Neuronal stem cell (in vitro differentiated cells): ENCODE measurements around the gene PDHA2.

Experiments
- DNase-seq: peaks from one replicate; pipeline ENCODE4 v3.0.0-alpha.2; 2013; ENCODE audit warnings: low spot score
- H2AFZ ChIP-seq: one replicate; pipeline ENCODE4 v1.6.1; 2013; ENCODE audit warnings: mild to moderate bottlenecking, low read length, inconsistent platforms
- H2AK5ac ChIP-seq: 2 replicates; pipeline ENCODE4 v1.6.1; 2013; ENCODE audit warnings: low read depth, mild to moderate bottlenecking, inconsistent platforms, low read length, moderate library complexity, mixed read lengths
- H2BK120ac ChIP-seq: 2 replicates; pipeline ENCODE4 v1.6.1; 2013; ENCODE audit warnings: low read depth, mild to moderate bottlenecking, inconsistent platforms, low read length, moderate library complexity, mixed read lengths
- H2BK12ac ChIP-seq: one replicate; pipeline ENCODE4 v1.6.1; 2013; ENCODE audit warnings: low read length, inconsistent platforms
- H2BK15ac ChIP-seq: 2 replicates; pipeline ENCODE4 v1.6.1; 2013; ENCODE audit warnings: mild to moderate bottlenecking, low read length, inconsistent platforms, mixed read lengths
- H2BK5ac ChIP-seq: one replicate; pipeline ENCODE4 v1.6.1; 2013; ENCODE audit warnings: inconsistent platforms, mild to moderate bottlenecking, low read length, moderate library complexity
- H3K14ac ChIP-seq: one replicate; pipeline ENCODE4 v1.6.1; 2013; ENCODE audit warnings: low read length, inconsistent platforms
- H3K18ac ChIP-seq: 2 replicates; pipeline ENCODE4 v1.6.1; 2013; ENCODE audit warnings: low read length, inconsistent platforms
- H3K23ac ChIP-seq: 2 replicates; pipeline ENCODE4 v1.6.1; 2013; ENCODE audit warnings: low read depth, mild to moderate bottlenecking, mixed read lengths, low read length, inconsistent platforms; ENCODE audit not compliant: poor library complexity
- H3K27ac ChIP-seq: replicated peaks from 3 replicates; pipeline ENCODE4 v1.5.1; 2013; ENCODE audit warnings: low read length, inconsistent platforms
- H3K27me3 ChIP-seq, 3 experiments: 2 replicates each; pipeline ENCODE4 v1.6.1; 2013; ENCODE audit warnings: low read length in 3 of 3, mild to moderate bottlenecking in 2 of 3, inconsistent platforms in 1 of 3, low read depth in 1 of 3, mixed read lengths in 1 of 3, moderate library complexity in 1 of 3; ENCODE audit not compliant: control insufficient read depth in 3 of 3, insufficient read depth in 3 of 3
- H3K36me3 ChIP-seq, 2 donors: replicated peaks in 1 of 2; 2 replicates each; pipeline ENCODE4 v1.6.1; 2013; ENCODE audit warnings: low read length in 2 of 2; ENCODE audit not compliant: control insufficient read depth in 2 of 2, insufficient read depth in 2 of 2
- H3K4ac ChIP-seq: 2 replicates; pipeline ENCODE4 v1.6.1; 2013; ENCODE audit warnings: inconsistent platforms, mild to moderate bottlenecking, low read length, moderate library complexity
- H3K4me1 ChIP-seq, 2 donors: 1 replicate in 1 of 2; 2 replicates in 1 of 2; pipeline ENCODE4 v1.6.1; 2013; ENCODE audit warnings: low read length in 2 of 2, low read depth in 1 of 2; ENCODE audit not compliant: control insufficient read depth in 2 of 2, insufficient read depth in 1 of 2
- H3K4me2 ChIP-seq: one replicate; pipeline ENCODE4 v1.6.1; 2013; ENCODE audit warnings: mild to moderate bottlenecking, low read length, inconsistent platforms; ENCODE audit not compliant: insufficient read depth, poor library complexity, severe bottlenecking
- H3K4me3 ChIP-seq, 2 donors: 2 replicates each; pipeline ENCODE4 v1.5.1; 2013; ENCODE audit warnings: low read length in 2 of 2, mild to moderate bottlenecking in 2 of 2, inconsistent platforms in 1 of 2, moderate library complexity in 1 of 2
- H3K79me1 ChIP-seq: one replicate; pipeline ENCODE4 v1.6.1; 2013; ENCODE audit warnings: low read depth, mild to moderate bottlenecking, inconsistent platforms, low read length, moderate library complexity
- H3K9ac ChIP-seq: one replicate; pipeline ENCODE4 v1.6.1; 2013; ENCODE audit warnings: mild to moderate bottlenecking, low read depth, low read length, inconsistent platforms; ENCODE audit not compliant: poor library complexity
- H3K9me3 ChIP-seq, 2 donors: replicated peaks in 1 of 2; 2 replicates each; pipeline versions ENCODE3 to v1.6.1; 2013; ENCODE audit warnings: low read length in 2 of 2, mild to moderate bottlenecking in 2 of 2, inconsistent platforms in 1 of 2, low read depth in 1 of 2, mixed read lengths in 1 of 2, moderate library complexity in 1 of 2; ENCODE audit not compliant: control insufficient read depth in 2 of 2, insufficient read depth in 1 of 2
- H4K8ac ChIP-seq: one replicate; pipeline ENCODE4 v1.6.1; 2013; ENCODE audit warnings: low read depth, mild to moderate bottlenecking, inconsistent platforms, low read length, moderate library complexity
- H4K91ac ChIP-seq: one replicate; pipeline ENCODE4 v1.6.1; 2013; ENCODE audit warnings: low read length, low read depth, mild to moderate bottlenecking, inconsistent platforms; ENCODE audit not compliant: poor library complexity
- WGBS, 2 donors: extraction: QIAGEN DNeasy Blood & Tissue Kit; methylation state at CpG; one replicate each; pipeline ENCODE4 v1.1.7; 2013; ENCODE audit warnings: missing lambda C conversion rate in 2 of 2, mixed read lengths in 1 of 2; ENCODE audit not compliant: insufficient read length in 2 of 2, insufficient replicate concordance in 1 of 2; ENCODE audit errors: extremely low coverage in 2 of 2; 5-methylcytosine and 5-hydroxymethylcytosine counted together

The PDHA2 gene

DNA sequence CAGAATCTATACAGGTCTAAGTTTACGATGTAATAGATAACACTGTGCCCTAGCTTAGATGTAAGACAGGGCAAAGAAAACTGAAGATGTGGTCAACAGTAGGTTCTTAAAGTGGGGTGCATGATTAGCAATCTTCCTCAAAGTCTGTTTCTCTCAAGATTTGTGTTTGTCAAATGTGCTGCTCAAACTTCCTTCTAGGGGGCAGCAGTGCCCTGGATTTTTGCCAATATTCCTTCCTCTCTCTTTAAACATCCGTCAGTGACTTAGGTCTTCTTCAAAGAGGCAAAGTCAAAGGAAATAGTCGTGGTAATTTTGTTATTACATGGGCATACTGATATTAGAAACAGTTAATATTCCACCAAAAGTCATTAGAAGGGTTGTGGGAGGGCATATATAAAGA is 4.2 kb upstream of the PDHA2 start:
- H3K18ac ChIP-seq, result no peak overlapping the region

DNA sequence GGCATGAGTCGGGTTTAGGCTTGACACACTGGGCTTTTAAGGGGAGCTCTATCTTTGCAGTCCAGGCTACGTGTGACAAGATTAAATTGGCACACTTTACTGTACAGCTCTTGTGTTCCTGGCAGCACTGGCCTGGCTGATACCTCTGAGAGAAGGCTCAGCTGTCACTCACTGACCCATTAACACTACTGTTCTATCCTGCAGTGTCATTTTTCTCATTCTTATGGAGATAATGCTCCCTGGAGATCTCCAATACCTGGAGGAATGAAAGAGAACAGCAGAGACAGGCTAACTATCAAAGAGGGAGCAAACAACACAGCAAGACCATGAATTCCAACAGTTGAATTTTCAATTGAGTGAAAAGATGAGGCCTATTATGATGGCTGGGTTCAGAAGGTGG is 1.7 kb upstream of the PDHA2 start:
- no peak overlapping the region for H4K8ac ChIP-seq
- no peaks in the 10 kb centered on the region for H3K79me1 ChIP-seq
- no peak overlapping the region for H3K4me2 ChIP-seq
- no peak overlapping the region for H2AK5ac ChIP-seq
- H3K27ac ChIP-seq, result no peak overlapping the region
- no peak overlapping the region for H2BK15ac ChIP-seq
- no peak overlapping the region for H2BK12ac ChIP-seq
- no peak overlapping the region for H2BK5ac ChIP-seq
- no peak overlapping the region for H3K23ac ChIP-seq
- no peak overlapping the region for H3K4ac ChIP-seq
- no peak overlapping the region for H3K18ac ChIP-seq
- H3K9me3 ChIP-seq, result peaks cover 0 to 3% of the 10 kb centered on the region in 2 donors
- H3K14ac ChIP-seq, result no peak overlapping the region
- H3K36me3 ChIP-seq, result no peaks in the 10 kb centered on the region
- no peak overlapping the region for H2AFZ ChIP-seq
- H3K4me1 ChIP-seq, result peaks cover 2 to 8% of the 10 kb centered on the region in 2 donors
- H3K27me3 ChIP-seq, result no peaks in the 10 kb centered on the region
- DNase-seq, result no peak
- no peak overlapping the region for H3K9ac ChIP-seq
- no peak overlapping the region for H3K4me3 ChIP-seq
- H4K91ac ChIP-seq, result no peak overlapping the region
- no CpG with 5 or more reads among the region's 2 CpGs for WGBS, 2 donors
- no peak overlapping the region for H2BK120ac ChIP-seq

More for the DNA sequence above, 4.2 kb upstream of the PDHA2 start:
- Histone ChIP-seq H3K79me1 (no peaks in the 10 kb centered on the region), H3K4me2 (no peak overlapping the region), H3K9me3 (no peaks in the 10 kb centered on the region), H2AK5ac (no peak overlapping the region), H3K4me3 (no peak overlapping the region), H2AFZ (no peak overlapping the region), H2BK5ac (no peak overlapping the region), H2BK12ac (no peak overlapping the region), H3K9ac (no peak overlapping the region), H3K14ac (no peak overlapping the region), H3K23ac (no peak overlapping the region), H3K36me3 (no peaks in the 10 kb centered on the region), H2BK15ac (no peak overlapping the region), H4K8ac (no peak overlapping the region), H4K91ac (no peak overlapping the region), H2BK120ac (no peak overlapping the region), H3K4me1 (peaks cover 2 to 8% of the 10 kb centered on the region in 2 donors), H3K27me3 (no peaks in the 10 kb centered on the region), H3K4ac (no peak overlapping the region), H3K27ac (no peak overlapping the region)
- WGBS, 2 donors, result no CpG with 5 or more reads among the region's 3 CpGs
- DNase-seq, result peak; percentile 24

DNA sequence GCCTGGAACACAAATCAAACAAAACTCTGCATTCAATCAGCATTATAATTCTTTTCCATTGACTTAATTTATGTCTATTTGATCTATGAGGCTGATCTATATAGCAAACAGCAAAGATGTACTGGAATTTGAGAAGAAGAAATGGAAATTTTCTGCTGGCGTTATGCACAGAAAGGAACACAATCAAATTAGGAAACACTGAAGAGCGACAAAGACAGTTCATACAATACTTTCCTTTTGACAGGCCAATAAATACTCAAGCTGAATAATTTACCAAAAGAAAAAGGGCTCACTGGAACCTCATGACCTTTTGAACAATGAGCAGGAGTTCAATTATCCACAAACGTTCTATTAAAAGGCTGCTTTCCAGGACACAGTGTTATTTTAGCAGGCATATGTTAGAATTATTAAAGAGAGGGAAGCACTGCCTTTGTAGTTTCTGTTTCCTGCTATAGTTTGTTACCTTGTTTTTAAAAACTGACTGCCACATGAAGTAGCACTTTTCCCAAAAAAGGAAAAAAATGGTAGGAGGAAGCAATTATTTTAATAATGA is 8.1 kb downstream of the PDHA2 start:
- Histone ChIP-seq H4K8ac (no peak overlapping the region), H3K9ac (no peak overlapping the region), H2AK5ac (no peak overlapping the region), H3K27me3 (no peaks in the 10 kb centered on the region), H3K4ac (no peak overlapping the region), H3K27ac (no peak overlapping the region), H2BK15ac (no peak overlapping the region), H2BK5ac (no peak overlapping the region), H3K79me1 (no peaks in the 10 kb centered on the region), H4K91ac (no peak overlapping the region), H2BK12ac (no peak overlapping the region), H3K36me3 (no peaks in the 10 kb centered on the region), H3K4me3 (no peak overlapping the region), H3K4me1 (peaks cover 0 to 16% of the 10 kb centered on the region in 2 donors), H3K18ac (no peak overlapping the region), H3K9me3 (no peaks in the 10 kb centered on the region), H3K4me2 (no peak overlapping the region), H3K23ac (no peak overlapping the region), H2BK120ac (no peak overlapping the region), H3K14ac (no peak overlapping the region), H2AFZ (no peak overlapping the region)
- no CpG with 5 or more reads among the region's 3 CpGs for WGBS, 2 donors
- DNase-seq, result no peak

DNA sequence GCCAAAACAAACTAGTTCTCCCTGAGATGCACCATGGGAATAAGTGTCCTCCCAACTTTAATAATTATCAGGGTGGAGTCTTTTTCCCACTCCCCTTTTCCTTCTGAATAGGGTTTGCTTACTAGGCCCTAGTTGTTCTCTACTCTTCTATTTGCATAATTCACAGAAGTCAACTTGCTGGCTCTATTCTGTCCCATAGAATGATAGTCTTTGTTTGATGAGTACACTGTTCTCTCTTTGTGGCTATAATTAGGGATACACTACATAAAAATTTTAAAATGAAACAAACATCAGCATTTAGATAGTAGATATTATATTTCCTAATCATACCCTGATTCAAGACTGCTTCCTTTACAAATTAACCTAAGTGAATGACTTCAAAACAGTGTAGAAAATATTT is 10.3 kb downstream of the PDHA2 start:
- peaks cover 0 to 16% of the 10 kb centered on the region in 2 donors for H3K4me1 ChIP-seq
- H3K27ac ChIP-seq, result no peak overlapping the region
- no peak overlapping the region for H2BK12ac ChIP-seq
- no peak overlapping the region for H2BK15ac ChIP-seq
- H3K4me2 ChIP-seq, result peak overlapping the region; percentile 11
- no peak overlapping the region for H2BK120ac ChIP-seq
- H3K23ac ChIP-seq, result no peak overlapping the region
- no peaks in the 10 kb centered on the region for H3K36me3 ChIP-seq
- no peaks in the 10 kb centered on the region for H3K79me1 ChIP-seq
- no peak overlapping the region for H3K14ac ChIP-seq
- H3K9ac ChIP-seq, result no peak overlapping the region
- no peaks in the 10 kb centered on the region for H3K9me3 ChIP-seq
- H3K27me3 ChIP-seq, result no peaks in the 10 kb centered on the region
- no peak overlapping the region for H2AFZ ChIP-seq
- no peak overlapping the region for H2AK5ac ChIP-seq
- H3K18ac ChIP-seq, result no peak overlapping the region
- no peak overlapping the region for H3K4me3 ChIP-seq
- no peak overlapping the region for H4K91ac ChIP-seq
- no peak overlapping the region for H3K4ac ChIP-seq
- no peak overlapping the region for H4K8ac ChIP-seq
- no peak overlapping the region for H2BK5ac ChIP-seq
- no peak for DNase-seq
